Fibroblast of villous mesenchyme (primary cell): ENCODE data around the gene ADAMTS17. TPM values are rescaled to one million over a fixed set of nuclear protein-coding genes. Genes with fewer than 3 reads are reported as not detected.

ENCODE experiments used
- DNase-seq: peaks from one replicate; pipeline ENCODE4 v3.0.0-alpha.2; 2010; ENCODE audit warnings: low read depth
- H3K4me3 ChIP-seq: 2 replicates; pipeline ENCODE4 v1.5.1; 2011; ENCODE audit warnings: low read depth, mild to moderate bottlenecking, low read length
- total RNA-seq: library from RNA; depleted of rRNA; stranded (reverse); fragments of >200 nt; gene quantifications from 2 replicates; pipeline ENCODE4 v1.2.3, GENCODE V29; 2012
- TF ChIP-seq, protein P1 (sequence below): IDR thresholded peaks from 2 replicates; pipeline ENCODE4 v1.5.1; 2012; ENCODE audit warnings: low read depth, mild to moderate bottlenecking, low read length; ENCODE audit not compliant: insufficient read depth

The ADAMTS17 gene
- total RNA-seq, 1 donor = under 0.01 TPM

DNA sequence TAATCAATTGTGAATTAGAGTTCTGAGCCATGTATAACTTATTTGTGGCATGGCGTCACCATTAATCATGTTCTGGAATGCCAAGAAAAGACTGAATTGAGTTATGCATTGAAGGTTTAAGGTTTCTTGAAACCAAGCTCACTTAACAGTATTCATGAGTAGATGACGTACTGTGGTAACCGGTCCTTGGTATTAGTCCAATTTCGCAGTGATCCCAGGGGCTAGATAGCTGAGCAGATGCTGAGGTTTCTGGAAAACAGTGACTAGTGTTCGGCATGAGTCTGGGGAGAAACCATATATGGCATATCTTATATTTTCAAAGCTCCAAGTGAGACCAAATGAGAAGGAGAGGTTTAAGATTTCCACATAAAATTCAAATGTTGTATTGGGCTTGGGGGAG lies 390.3 kb downstream of the ADAMTS17 start:
- no peak overlapping the region for H3K4me3 ChIP-seq
- DNase-seq = peak; percentile 14
- TF ChIP-seq, protein P1, sequence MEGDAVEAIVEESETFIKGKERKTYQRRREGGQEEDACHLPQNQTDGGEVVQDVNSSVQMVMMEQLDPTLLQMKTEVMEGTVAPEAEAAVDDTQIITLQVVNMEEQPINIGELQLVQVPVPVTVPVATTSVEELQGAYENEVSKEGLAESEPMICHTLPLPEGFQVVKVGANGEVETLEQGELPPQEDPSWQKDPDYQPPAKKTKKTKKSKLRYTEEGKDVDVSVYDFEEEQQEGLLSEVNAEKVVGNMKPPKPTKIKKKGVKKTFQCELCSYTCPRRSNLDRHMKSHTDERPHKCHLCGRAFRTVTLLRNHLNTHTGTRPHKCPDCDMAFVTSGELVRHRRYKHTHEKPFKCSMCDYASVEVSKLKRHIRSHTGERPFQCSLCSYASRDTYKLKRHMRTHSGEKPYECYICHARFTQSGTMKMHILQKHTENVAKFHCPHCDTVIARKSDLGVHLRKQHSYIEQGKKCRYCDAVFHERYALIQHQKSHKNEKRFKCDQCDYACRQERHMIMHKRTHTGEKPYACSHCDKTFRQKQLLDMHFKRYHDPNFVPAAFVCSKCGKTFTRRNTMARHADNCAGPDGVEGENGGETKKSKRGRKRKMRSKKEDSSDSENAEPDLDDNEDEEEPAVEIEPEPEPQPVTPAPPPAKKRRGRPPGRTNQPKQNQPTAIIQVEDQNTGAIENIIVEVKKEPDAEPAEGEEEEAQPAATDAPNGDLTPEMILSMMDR = no peak

DNA sequence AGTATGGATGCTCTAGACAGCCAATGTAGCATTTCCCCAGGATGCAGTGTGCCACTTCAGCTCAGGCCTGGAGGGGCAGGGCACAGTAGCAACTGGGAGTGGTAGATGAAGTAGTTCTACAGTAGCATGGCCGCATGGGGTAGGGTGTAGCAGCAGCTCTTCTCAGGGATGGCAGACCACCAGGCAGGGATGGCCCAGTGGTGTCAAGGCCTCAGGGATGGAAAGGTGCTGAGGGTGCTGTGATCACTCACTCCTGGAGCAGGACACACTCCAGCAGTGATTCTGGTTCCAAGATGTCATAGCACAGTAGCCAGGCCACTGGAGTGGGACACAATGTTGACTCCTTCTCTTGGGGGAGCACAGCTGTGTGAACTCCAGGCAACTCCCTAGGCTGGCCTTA lies 397.6 kb downstream of the ADAMTS17 start:
- TF ChIP-seq, protein P1 = no peak
- H3K4me3 ChIP-seq = no peak overlapping the region
- no peak for DNase-seq

DNA sequence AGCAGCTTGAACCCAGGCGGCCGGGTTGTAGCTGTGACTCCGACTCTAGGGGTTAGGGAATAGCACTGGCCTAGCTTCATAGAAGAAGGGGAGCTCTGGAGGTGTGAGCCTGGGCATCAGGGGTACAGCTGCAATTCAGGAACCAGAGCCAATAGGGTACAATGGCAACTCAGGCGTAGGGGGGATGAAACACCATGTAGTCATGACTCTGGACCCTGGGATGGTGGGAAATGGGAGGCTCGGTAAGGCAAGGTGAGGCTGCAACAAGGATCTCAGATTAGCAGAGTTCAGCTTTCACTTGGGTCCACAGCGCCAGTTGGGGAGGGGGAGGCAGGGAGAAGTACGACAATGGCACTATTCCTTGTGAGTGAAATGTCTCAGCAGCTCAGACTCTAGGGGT lies 398.3 kb downstream of the ADAMTS17 start:
- TF ChIP-seq, protein P1 = no peak
- no peak for DNase-seq
- no peak overlapping the region for H3K4me3 ChIP-seq

DNA sequence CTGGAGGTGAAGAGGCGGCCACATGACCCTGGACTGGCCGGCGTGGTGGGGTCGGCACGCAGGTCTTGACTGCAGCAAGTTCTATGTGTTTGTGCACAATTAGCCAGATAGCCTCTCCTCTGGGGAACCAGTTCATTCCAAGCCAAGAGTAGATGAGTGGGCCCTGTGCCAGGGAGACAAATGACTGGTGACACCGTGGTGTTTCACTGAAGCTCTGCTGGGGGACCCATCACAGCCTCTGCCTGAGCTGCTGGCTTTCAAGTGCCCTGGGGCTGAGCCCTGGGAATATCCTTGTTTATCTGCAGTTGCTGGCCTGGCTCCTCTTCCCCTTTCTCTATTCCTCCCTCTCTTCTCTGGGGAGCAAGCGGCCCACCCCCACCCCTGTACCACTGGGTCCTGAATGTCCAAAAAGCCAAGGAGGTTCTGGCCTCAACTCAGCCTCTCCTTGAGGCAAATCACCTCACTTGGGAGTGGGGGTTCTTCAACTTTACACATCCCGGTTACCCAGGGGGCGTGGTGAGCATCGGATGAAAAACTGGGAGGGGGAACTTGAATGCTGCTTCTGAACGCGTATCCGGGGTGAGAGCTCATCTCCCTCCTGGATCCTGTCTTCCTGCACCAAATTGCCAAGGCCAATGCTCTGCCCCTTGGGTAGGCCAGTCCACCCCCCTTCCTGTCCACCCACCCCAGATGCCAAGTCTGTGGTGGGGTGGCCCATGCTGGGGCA lies 408.9 kb downstream of the ADAMTS17 start:
- TF ChIP-seq, protein P1 = no peak
- H3K4me3 ChIP-seq = no peak overlapping the region
- DNase-seq = no peak

DNA sequence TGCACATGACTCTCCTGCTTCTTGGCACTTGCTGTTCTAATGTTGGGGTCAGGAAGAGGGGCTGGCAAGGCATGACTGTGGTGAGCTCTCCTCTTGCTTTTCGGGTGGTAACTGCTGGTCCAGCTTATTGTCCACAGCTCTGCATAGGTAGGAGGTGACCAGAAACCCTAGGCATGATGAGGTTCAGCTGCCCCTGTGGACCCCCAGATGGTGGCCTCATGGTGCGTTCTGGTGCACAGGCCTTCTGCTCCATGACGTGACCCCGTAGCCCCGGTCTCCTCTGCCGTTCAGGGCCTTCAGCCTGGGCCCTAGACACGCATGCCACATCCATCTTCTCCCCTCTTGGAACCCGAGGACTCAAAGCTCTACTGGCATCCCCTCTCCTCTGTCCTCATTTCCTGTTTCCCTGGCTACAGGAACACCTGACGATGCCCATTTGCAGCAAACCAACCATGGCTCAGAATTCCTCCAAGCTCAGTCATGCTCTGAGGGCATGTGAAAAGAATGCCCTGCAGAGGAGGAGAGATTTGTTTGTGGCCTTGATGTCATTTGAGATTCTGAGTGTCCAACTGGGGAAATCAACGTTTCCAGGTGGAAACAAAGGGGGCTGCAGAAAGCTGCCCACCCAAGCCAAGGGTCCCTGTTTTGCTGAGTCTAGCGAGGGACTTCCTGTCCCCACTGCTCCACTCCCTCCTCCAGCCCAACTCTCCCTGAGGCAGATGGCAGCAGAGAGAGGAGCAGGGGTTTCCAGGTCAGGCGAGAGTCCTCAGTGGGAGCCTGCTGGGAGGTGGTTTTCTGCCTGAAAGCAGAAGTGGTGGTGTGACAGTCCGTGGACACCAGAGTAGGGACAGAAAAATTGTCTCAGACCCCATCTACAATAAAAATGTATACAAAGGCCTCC lies 409.8 kb downstream of the ADAMTS17 start:
- TF ChIP-seq, protein P1 = no peak
- DNase-seq = no peak
- no peak overlapping the region for H3K4me3 ChIP-seq

DNA sequence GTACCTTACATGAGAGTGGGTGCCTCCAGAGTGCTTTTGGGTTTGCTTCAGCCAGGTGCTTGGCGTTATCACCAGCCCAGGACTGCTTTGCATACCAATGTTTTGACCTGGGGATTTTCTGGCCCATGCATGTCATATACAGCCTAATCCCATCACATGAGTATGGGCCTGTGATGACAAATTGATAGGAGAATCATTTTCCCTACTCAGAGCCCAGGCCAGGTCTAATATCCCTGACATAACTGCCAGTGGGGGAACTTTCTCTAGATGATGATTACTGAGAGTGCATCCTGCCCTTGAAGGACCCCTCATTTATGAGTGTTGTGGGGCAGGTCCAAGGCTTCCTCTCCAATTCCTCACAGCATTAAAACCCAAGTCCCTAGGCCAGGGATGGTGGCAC lies 411.1 kb downstream of the ADAMTS17 start:
- DNase-seq = no peak
- no peak overlapping the region for H3K4me3 ChIP-seq
- TF ChIP-seq, protein P1 = no peak
